Peyer's patch (tissue), 4 donors: ENCODE data around the gene MUC21. TPM values are rescaled to one million over a fixed set of nuclear protein-coding genes. Genes with fewer than 3 reads are reported as not detected.
"Not testable (repeated sequence)": the region's sequence is repeated elsewhere in the genome, so short reads cannot be mapped to it uniquely, and the experiment has no call there.

Experiments
- DNase-seq, 3 donors: peaks; one replicate each; pipeline ENCODE4 v3.0.0-alpha.2; 2017 to 2019
- H3K27ac ChIP-seq, 4 donors: fragments of 200-600 bp; sonication (generic); one replicate each; pipeline ENCODE4 v1.5.1; 2016 to 2019
- H3K27me3 ChIP-seq, 2 donors: fragments of 200-600 bp; sonication (generic); one replicate each; pipeline ENCODE4 v1.5.1; 2019
- H3K36me3 ChIP-seq, 3 donors: fragments of 200-600 bp; sonication (generic); one replicate each; pipeline ENCODE4 v1.5.1; 2016 to 2019
- H3K4me1 ChIP-seq, 4 donors: fragments of 200-600 bp; sonication (generic); one replicate each; pipeline ENCODE4 v1.5.1; 2016 to 2019
- H3K4me3 ChIP-seq, 4 donors: fragments of 200-600 bp; sonication (generic); 1 replicate in 3 of 4; 2 replicates in 1 of 4; pipeline ENCODE4 v1.5.1; 2016 to 2019; ENCODE audit warnings: mild to moderate bottlenecking in 1 of 4
- H3K9me3 ChIP-seq, 4 donors: fragments of 200-600 bp; sonication (generic); one replicate each; pipeline ENCODE4 v1.5.1; 2016 to 2019; ENCODE audit warnings: mild to moderate bottlenecking in 1 of 4
- CTCF ChIP-seq, 6 experiments: fragments of 450-650 bp in 4 of 6; fragments of 200-600 bp in 2 of 6; sonication (generic) in 1 of 6; IDR thresholded peaks; one replicate each; pipeline ENCODE4 v1.5.1; 2017 to 2019; ENCODE audit warnings: antibody characterized with exemption in 6 of 6, mild to moderate bottlenecking in 3 of 6, moderate library complexity in 1 of 6
- POLR2A ChIP-seq, 2 donors: fragments of 450-650 bp; IDR thresholded peaks; one replicate each; pipeline ENCODE4 v1.5.1; 2017; ENCODE audit warnings: antibody characterized with exemption in 2 of 2, mild to moderate bottlenecking in 2 of 2, moderate library complexity in 2 of 2
- total RNA-seq, 4 donors: library from RNA; depleted of rRNA; stranded (reverse); fragments of >200 nt; gene quantifications; one replicate each; pipeline ENCODE4 v1.1.0, GENCODE V29; 2016

Gene MUC21
- total RNA-seq, 4 donors from 2014 or later = not detected

- H3K4me1 ChIP-seq = no peaks in the 10 kb centered on the region
- H3K4me3 ChIP-seq = no peak overlapping the region
- DNase-seq = no peak
- TF ChIP-seq CTCF (IDR thresholded peaks at IDR 0.05) = no peak
- no peak for TF ChIP-seq POLR2A (IDR thresholded peaks at IDR 0.05)
- no peaks in the 10 kb centered on the region for H3K27me3 ChIP-seq
- no peaks in the 10 kb centered on the region for H3K36me3 ChIP-seq
- no peaks in the 10 kb centered on the region for H3K9me3 ChIP-seq
- no peak overlapping the region for H3K27ac ChIP-seq
These were observed 26.2 kb downstream of the MUC21 start for GRCh38 chr6:31009731-31010130.

GRCh38 chr6:31010393-31011060 is 27.0 kb downstream of the MUC21 start, which contains the start of gene MUC22:
Gene MUC22, plus strand, starts transcription at chr6:31010474. Its CDS starts 233 bp downstream, at chr6:31010707.
- TF ChIP-seq POLR2A (IDR thresholded peaks at IDR 0.05) (no peak), CTCF (IDR thresholded peaks at IDR 0.05) (no peak)
- Histone ChIP-seq H3K27me3 (no peaks in the 10 kb centered on the region), H3K36me3 (no peaks in the 10 kb centered on the region), H3K4me3 (no peak within 1 kb of the TSS), H3K4me1 (no peaks in the 10 kb centered on the region), H3K9me3 (no peaks in the 10 kb centered on the region), H3K27ac (no peak within 1 kb of the TSS)
- no peak for DNase-seq

GRCh38 chr6:31011153-31011552 is 27.6 kb downstream of the MUC21 start:
- no peak for DNase-seq
- Histone ChIP-seq H3K27ac (no peak overlapping the region), H3K4me1 (no peaks in the 10 kb centered on the region), H3K27me3 (no peaks in the 10 kb centered on the region), H3K4me3 (no peak overlapping the region), H3K36me3 (no peaks in the 10 kb centered on the region), H3K9me3 (no peaks in the 10 kb centered on the region)
- TF ChIP-seq CTCF (IDR thresholded peaks at IDR 0.05) = no peak
- TF ChIP-seq POLR2A (IDR thresholded peaks at IDR 0.05) = no peak

GRCh38 chr6:31016659-31017299 is 33.3 kb downstream of the MUC21 start:
- Histone ChIP-seq H3K9me3 (no peaks in the 10 kb centered on the region), H3K4me3 (no peak overlapping the region), H3K4me1 (no peaks in the 10 kb centered on the region), H3K27me3 (no peaks in the 10 kb centered on the region), H3K36me3 (no peaks in the 10 kb centered on the region), H3K27ac (no peak overlapping the region)
- TF ChIP-seq CTCF (IDR thresholded peaks at IDR 0.05) = no peak
- no peak for DNase-seq

- H3K36me3 ChIP-seq, H3K27ac ChIP-seq, H3K4me1 ChIP-seq, H3K4me3 ChIP-seq, H3K27me3 ChIP-seq, DNase-seq, H3K9me3 ChIP-seq: not testable (repeated sequence)
These were observed 33.9 kb downstream of the MUC21 start for GRCh38 chr6:31017436-31017835.

GRCh38 chr6:31020057-31020456 is 36.5 kb downstream of the MUC21 start:
- no peak for DNase-seq
- Histone ChIP-seq H3K9me3 (no peaks in the 10 kb centered on the region), H3K4me1 (no peaks in the 10 kb centered on the region), H3K36me3 (no peaks in the 10 kb centered on the region), H3K4me3 (no peak overlapping the region), H3K27ac (no peak overlapping the region), H3K27me3 (no peaks in the 10 kb centered on the region)
- no peak for TF ChIP-seq CTCF (IDR thresholded peaks at IDR 0.05)
- no peak for TF ChIP-seq POLR2A (IDR thresholded peaks at IDR 0.05)

- not testable (repeated sequence) for H3K27me3 ChIP-seq, H3K27ac ChIP-seq, H3K9me3 ChIP-seq, H3K4me3 ChIP-seq, H3K4me1 ChIP-seq, DNase-seq, H3K36me3 ChIP-seq
These were observed 37.2 kb downstream of the MUC21 start for GRCh38 chr6:31020631-31021255.

- H3K9me3 ChIP-seq, H3K4me1 ChIP-seq, H3K4me3 ChIP-seq, H3K27ac ChIP-seq, DNase-seq, H3K36me3 ChIP-seq, H3K27me3 ChIP-seq: not testable (repeated sequence)
These were observed 38.4 kb downstream of the MUC21 start for GRCh38 chr6:31021705-31022531.
